H1 (cell line): ENCODE data around the gene KIF26A. TPM values are rescaled to one million over a fixed set of nuclear protein-coding genes. Genes with fewer than 3 reads are reported as not detected.

Experiments
- CHD2 ChIP-seq: IDR thresholded peaks from 2 replicates; pipeline ENCODE4 v1.6.1; 2012; ENCODE audit warnings: low read length, improper control_type of control experiment
- CREB1 ChIP-seq: IDR thresholded peaks from 2 replicates; pipeline ENCODE4 v1.6.1; 2012; ENCODE audit warnings: inconsistent platforms
- JUND ChIP-seq: IDR thresholded peaks from 2 replicates; pipeline ENCODE4 v1.6.1; 2011; ENCODE audit warnings: mild to moderate bottlenecking, improper control_type of control experiment, low read length
- KDM1A ChIP-seq: fragments of 200-600, 300-600 bp; sonication (generic); IDR thresholded peaks from 2 replicates; pipeline ENCODE4 v1.7.1; 2016; ENCODE audit warnings: mild to moderate bottlenecking, low read length, borderline replicate concordance
- POLR2A ChIP-seq, 2 experiments: IDR thresholded peaks; 1 replicate in 1 of 2; 2 replicates in 1 of 2; pipeline ENCODE4 v1.6.1; 2011; ENCODE audit warnings: low read depth in 2 of 2, low read length in 2 of 2, mild to moderate bottlenecking in 2 of 2; ENCODE audit errors: control extremely low read depth in 1 of 2
- RBBP5 ChIP-seq: IDR thresholded peaks from 2 replicates; pipeline ENCODE4 v1.7.1; 2012; ENCODE audit warnings: low read depth, mild to moderate bottlenecking, inconsistent platforms, low read length, moderate library complexity, borderline replicate concordance
- RNF2 ChIP-seq: fragments of 200-900, 300-1000 bp; sonication (generic); IDR thresholded peaks from 2 replicates; pipeline ENCODE4 v1.7.1; 2016; ENCODE audit warnings: borderline replicate concordance, low read depth, mild to moderate bottlenecking, antibody characterized with exemption, low read length; ENCODE audit not compliant: poor library complexity, severe bottlenecking; ENCODE audit errors: missing control alignments
- SRF ChIP-seq: IDR thresholded peaks from 2 replicates; pipeline ENCODE4 v1.6.1; 2011; ENCODE audit warnings: mild to moderate bottlenecking, low read depth, low read length, moderate library complexity
- polyA plus RNA-seq, 7 experiments: library from polyadenylated mRNA; depleted of rRNA in 3 of 7; stranded (reverse) in 5 of 7; unstranded in 2 of 7; fragments of >200 nt in 5 of 7; fragments of 200-250 nt in 2 of 7; gene quantifications; 1 replicate in 5 of 7; 2 replicates in 1 of 7; 4 replicates in 1 of 7; pipeline versions ENCODE4 v1.2.1 to v1.2.3, GENCODE V29; 2011 to 2013; ENCODE audit warnings: missing spikeins in 2 of 7, mixed read lengths in 2 of 7
- total RNA-seq: library from RNA; stranded (reverse); fragmentation: NEBNext Ultra II Directional; extraction: Animal tissue kit (Norgen Biotek cat#: 25700); gene quantifications from 2 replicates; pipeline ENCODE4 v1.2.1, GENCODE V29; 2021
- TF ChIP-seq, protein P1 (sequence below): IDR thresholded peaks from 2 replicates; pipeline ENCODE4 v1.6.1; 2011; ENCODE audit warnings: low read length, improper control_type of control experiment

KIF26A gene
- total and polyA plus RNA-seq, 2 of the 8 experiments (the other 6 are each of a cell fraction or from before 2014, with no cell fraction given) = 11.5 to 41.6 TPM

DNA sequence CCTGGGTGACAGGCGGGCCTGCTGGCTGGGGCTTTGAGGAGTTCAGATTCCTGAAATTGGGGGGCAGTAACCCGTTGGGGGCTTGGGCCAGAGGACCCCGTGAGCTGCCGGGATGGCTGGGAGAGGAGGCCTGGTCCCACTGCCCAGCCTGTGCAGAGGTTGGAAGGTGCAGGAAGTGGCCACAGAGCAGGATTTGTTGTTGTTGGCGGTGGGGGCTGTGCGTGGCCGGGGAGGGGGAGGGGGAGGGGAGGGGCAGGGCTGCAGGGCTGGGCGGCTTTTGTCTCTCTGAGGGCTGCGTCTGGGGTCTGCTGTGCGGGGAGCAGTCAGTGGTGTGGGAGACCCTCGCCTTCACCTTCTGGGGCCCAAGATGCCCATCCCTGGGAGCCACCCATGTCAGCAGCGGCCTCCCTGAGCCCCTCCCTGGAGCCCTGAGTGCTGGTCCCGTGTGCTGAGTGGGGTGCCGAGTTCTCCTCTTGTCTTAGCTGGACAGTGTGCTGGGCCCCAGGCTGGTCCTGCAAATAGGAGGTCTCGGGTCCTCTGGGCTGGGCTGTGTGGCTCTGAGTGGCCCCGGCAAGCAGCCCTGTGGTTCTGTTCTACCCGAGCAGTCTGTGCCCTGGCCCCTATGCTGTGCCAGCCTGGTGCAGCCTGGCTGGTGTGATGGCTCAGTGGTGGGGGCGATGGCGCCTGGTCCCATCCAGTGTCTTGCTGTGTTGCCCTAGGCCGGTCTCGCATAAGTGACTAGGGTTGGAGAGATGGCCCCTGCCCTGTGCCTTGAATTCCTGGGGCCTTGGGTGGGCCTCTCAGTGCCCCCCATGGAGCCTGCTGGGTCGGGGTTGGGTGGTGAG, 10.3 kb downstream of the KIF26A start (continued):
- TF ChIP-seq RBBP5 (no peak), JUND (no peak), SRF (no peak), CHD2 (no peak), RNF2 (no peak), CREB1 (no peak), KDM1A (no peak), POLR2A (IDR thresholded peaks at IDR 0.05; ENCODE audit: control extremely low read depth in 1 of 2, low read depth in 2 of 2, low read length in 2 of 2) (no peak)
- TF ChIP-seq, protein P1, sequence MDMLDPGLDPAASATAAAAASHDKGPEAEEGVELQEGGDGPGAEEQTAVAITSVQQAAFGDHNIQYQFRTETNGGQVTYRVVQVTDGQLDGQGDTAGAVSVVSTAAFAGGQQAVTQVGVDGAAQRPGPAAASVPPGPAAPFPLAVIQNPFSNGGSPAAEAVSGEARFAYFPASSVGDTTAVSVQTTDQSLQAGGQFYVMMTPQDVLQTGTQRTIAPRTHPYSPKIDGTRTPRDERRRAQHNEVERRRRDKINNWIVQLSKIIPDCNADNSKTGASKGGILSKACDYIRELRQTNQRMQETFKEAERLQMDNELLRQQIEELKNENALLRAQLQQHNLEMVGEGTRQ = no peak
